Measurements from ENCODE around the gene TMEM51. TPM values are rescaled to one million over a fixed set of nuclear protein-coding genes. Genes with fewer than 3 reads are reported as not detected.

TMEM51 gene
- total RNA-seq, 2 donors from 2014 or later, result not detected

GRCh38 chr1:15218287-15219279, 65.0 kb downstream of the TMEM51 start:
- DNase-seq, result no peak
- H3K27me3 Mint-ChIP-seq, result peaks cover 48% of the 10 kb centered on the region
- no peaks in the 10 kb centered on the region for H3K9me3 ChIP-seq (ENCODE audit: control insufficient read depth, low read length, poor library complexity, severe bottlenecking)
- H3K36me3 Mint-ChIP-seq (ENCODE audit: low read depth), result no peaks in the 10 kb centered on the region
- H3K27ac Mint-ChIP-seq, result no peak overlapping the region
- no peaks in the 10 kb centered on the region for H3K4me1 Mint-ChIP-seq
- no peak overlapping the region for H3K4me3 Mint-ChIP-seq
- no peak for ATAC-seq

- H3K27me3 Mint-ChIP-seq, result peaks cover 52% of the 10 kb centered on the region
- no peak overlapping the region for H3K27ac Mint-ChIP-seq
Observed at GRCh38 chr1:15219280-15220023, 65.9 kb downstream of the TMEM51 start.

GRCh38 chr1:15220024-15220392, 66.5 kb downstream of the TMEM51 start:
- ATAC-seq (no peak), DNase-seq (no peak)
- H3K4me3 Mint-ChIP-seq, result no peak overlapping the region
- no peak overlapping the region for H3K27ac Mint-ChIP-seq
- H3K36me3 Mint-ChIP-seq (ENCODE audit: low read depth), result no peaks in the 10 kb centered on the region
- no peaks in the 10 kb centered on the region for H3K4me1 Mint-ChIP-seq
- H3K9me3 ChIP-seq (ENCODE audit: control insufficient read depth, low read length, poor library complexity, severe bottlenecking), result no peaks in the 10 kb centered on the region
- peaks cover 48% of the 10 kb centered on the region for H3K27me3 Mint-ChIP-seq

More at GRCh38 chr1:15219280-15220023, 65.9 kb downstream of the TMEM51 start:
- no peak overlapping the region for H3K4me3 Mint-ChIP-seq
- ATAC-seq (no peak), DNase-seq (no peak)
- no peaks in the 10 kb centered on the region for H3K36me3 Mint-ChIP-seq (ENCODE audit: low read depth)
- H3K9me3 ChIP-seq (ENCODE audit: control insufficient read depth, low read length, poor library complexity, severe bottlenecking), result no peaks in the 10 kb centered on the region
- no peaks in the 10 kb centered on the region for H3K4me1 Mint-ChIP-seq

GRCh38 chr1:15220825-15221431, 67.4 kb downstream of the TMEM51 start:
- no peaks in the 10 kb centered on the region for H3K36me3 Mint-ChIP-seq (ENCODE audit: low read depth)
- H3K27me3 Mint-ChIP-seq, result peaks cover 45% of the 10 kb centered on the region
- no peak overlapping the region for H3K27ac Mint-ChIP-seq
- ATAC-seq, result no peak
- H3K4me3 Mint-ChIP-seq, result no peak overlapping the region
- no peaks in the 10 kb centered on the region for H3K9me3 ChIP-seq (ENCODE audit: control insufficient read depth, low read length, poor library complexity, severe bottlenecking)
- DNase-seq, result no peak
- no peaks in the 10 kb centered on the region for H3K4me1 Mint-ChIP-seq

- H3K27me3 Mint-ChIP-seq, result peaks cover 35% of the 10 kb centered on the region
- H3K36me3 Mint-ChIP-seq (ENCODE audit: low read depth), result no peaks in the 10 kb centered on the region
- DNase-seq, result no peak
- H3K4me1 Mint-ChIP-seq, result no peaks in the 10 kb centered on the region
- H3K27ac Mint-ChIP-seq, result no peak overlapping the region
- H3K9me3 ChIP-seq (ENCODE audit: control insufficient read depth, low read length, poor library complexity, severe bottlenecking), result no peaks in the 10 kb centered on the region
- no peak overlapping the region for H3K4me3 Mint-ChIP-seq
- ATAC-seq, result no peak
Observed at GRCh38 chr1:15222653-15223303, 69.2 kb downstream of the TMEM51 start.

GRCh38 chr1:15224259-15224869, 70.8 kb downstream of the TMEM51 start:
- Mint-ChIP-seq H3K4me3 (no peak overlapping the region), H3K27ac (no peak overlapping the region), H3K27me3 (peaks cover 27% of the 10 kb centered on the region), H3K36me3 (ENCODE audit: low read depth) (no peaks in the 10 kb centered on the region), H3K4me1 (no peaks in the 10 kb centered on the region)
- H3K9me3 ChIP-seq (ENCODE audit: control insufficient read depth, low read length, poor library complexity, severe bottlenecking), result no peaks in the 10 kb centered on the region
- no peak for ATAC-seq
- DNase-seq, result no peak

- DNase-seq, result no peak
- no peaks in the 10 kb centered on the region for H3K9me3 ChIP-seq (ENCODE audit: control insufficient read depth, low read length, poor library complexity, severe bottlenecking)
- Mint-ChIP-seq H3K4me3 (no peak overlapping the region), H3K36me3 (ENCODE audit: low read depth) (no peaks in the 10 kb centered on the region), H3K27ac (no peak overlapping the region), H3K27me3 (peaks cover 24% of the 10 kb centered on the region), H3K4me1 (no peaks in the 10 kb centered on the region)
- no peak for ATAC-seq
Observed at GRCh38 chr1:15224974-15225373, 71.4 kb downstream of the TMEM51 start.

GRCh38 chr1:15225461-15225860, 71.9 kb downstream of the TMEM51 start:
- no peak overlapping the region for H3K4me3 Mint-ChIP-seq
- H3K4me1 Mint-ChIP-seq, result no peaks in the 10 kb centered on the region
- H3K27me3 Mint-ChIP-seq, result peaks cover 24% of the 10 kb centered on the region
- ATAC-seq, result no peak
- no peaks in the 10 kb centered on the region for H3K36me3 Mint-ChIP-seq (ENCODE audit: low read depth)
- DNase-seq, result no peak
- no peak overlapping the region for H3K27ac Mint-ChIP-seq
- no peaks in the 10 kb centered on the region for H3K9me3 ChIP-seq (ENCODE audit: control insufficient read depth, low read length, poor library complexity, severe bottlenecking)

GRCh38 chr1:15226388-15227255, 73.1 kb downstream of the TMEM51 start:
- Mint-ChIP-seq H3K4me1 (peaks cover 2% of the 10 kb centered on the region), H3K4me3 (no peak overlapping the region), H3K27me3 (peaks cover 18% of the 10 kb centered on the region), H3K36me3 (ENCODE audit: low read depth) (no peaks in the 10 kb centered on the region), H3K27ac (no peak overlapping the region)
- DNase-seq, result no peak
- no peak for ATAC-seq
- no peaks in the 10 kb centered on the region for H3K9me3 ChIP-seq (ENCODE audit: control insufficient read depth, low read length, poor library complexity, severe bottlenecking)

- Mint-ChIP-seq H3K27me3 (peaks cover under 1% of the 10 kb centered on the region), H3K27ac (no peak overlapping the region), H3K4me3 (no peak overlapping the region), H3K4me1 (peaks cover 3% of the 10 kb centered on the region), H3K36me3 (ENCODE audit: low read depth) (no peaks in the 10 kb centered on the region)
- DNase-seq (no peak), ATAC-seq (no peak)
- no peaks in the 10 kb centered on the region for H3K9me3 ChIP-seq (ENCODE audit: control insufficient read depth, low read length, poor library complexity, severe bottlenecking)
Observed at GRCh38 chr1:15229707-15230131, 76.2 kb downstream of the TMEM51 start.

- no peak for DNase-seq
- no peaks in the 10 kb centered on the region for H3K9me3 ChIP-seq (ENCODE audit: control insufficient read depth, low read length, poor library complexity, severe bottlenecking)
- no peaks in the 10 kb centered on the region for H3K36me3 Mint-ChIP-seq (ENCODE audit: low read depth)
- H3K27ac Mint-ChIP-seq, result no peak overlapping the region
- H3K4me1 Mint-ChIP-seq, result peaks cover 3% of the 10 kb centered on the region
- H3K4me3 Mint-ChIP-seq, result no peak overlapping the region
- ATAC-seq, result no peak
- peaks cover 17% of the 10 kb centered on the region for H3K27me3 Mint-ChIP-seq
Observed at GRCh38 chr1:15231714-15232201, 78.2 kb downstream of the TMEM51 start.

- H3K9me3 ChIP-seq (ENCODE audit: control insufficient read depth, low read length, poor library complexity, severe bottlenecking), result no peaks in the 10 kb centered on the region
- Mint-ChIP-seq H3K27me3 (peaks cover 37% of the 10 kb centered on the region), H3K4me3 (no peak overlapping the region), H3K27ac (no peak overlapping the region), H3K4me1 (peaks cover 6% of the 10 kb centered on the region), H3K36me3 (ENCODE audit: low read depth) (no peaks in the 10 kb centered on the region)
- no peak for DNase-seq
- ATAC-seq, result no peak
Observed at GRCh38 chr1:15233689-15234088, 80.1 kb downstream of the TMEM51 start.
